C4-2B (cell line): ENCODE data around the gene TMEM134.

Experiments used
- ZFX ChIP-seq: fragments of 450-650 bp; IDR thresholded peaks from 2 replicates; pipeline ENCODE4 v1.6.1; 2017
- TF ChIP-seq, protein P1 (sequence below): fragments of 450-650 bp; conservative IDR thresholded peaks from 2 replicates; pipeline ENCODE4 v1.5.1; 2017; ENCODE audit warnings: mild to moderate bottlenecking

DNA sequence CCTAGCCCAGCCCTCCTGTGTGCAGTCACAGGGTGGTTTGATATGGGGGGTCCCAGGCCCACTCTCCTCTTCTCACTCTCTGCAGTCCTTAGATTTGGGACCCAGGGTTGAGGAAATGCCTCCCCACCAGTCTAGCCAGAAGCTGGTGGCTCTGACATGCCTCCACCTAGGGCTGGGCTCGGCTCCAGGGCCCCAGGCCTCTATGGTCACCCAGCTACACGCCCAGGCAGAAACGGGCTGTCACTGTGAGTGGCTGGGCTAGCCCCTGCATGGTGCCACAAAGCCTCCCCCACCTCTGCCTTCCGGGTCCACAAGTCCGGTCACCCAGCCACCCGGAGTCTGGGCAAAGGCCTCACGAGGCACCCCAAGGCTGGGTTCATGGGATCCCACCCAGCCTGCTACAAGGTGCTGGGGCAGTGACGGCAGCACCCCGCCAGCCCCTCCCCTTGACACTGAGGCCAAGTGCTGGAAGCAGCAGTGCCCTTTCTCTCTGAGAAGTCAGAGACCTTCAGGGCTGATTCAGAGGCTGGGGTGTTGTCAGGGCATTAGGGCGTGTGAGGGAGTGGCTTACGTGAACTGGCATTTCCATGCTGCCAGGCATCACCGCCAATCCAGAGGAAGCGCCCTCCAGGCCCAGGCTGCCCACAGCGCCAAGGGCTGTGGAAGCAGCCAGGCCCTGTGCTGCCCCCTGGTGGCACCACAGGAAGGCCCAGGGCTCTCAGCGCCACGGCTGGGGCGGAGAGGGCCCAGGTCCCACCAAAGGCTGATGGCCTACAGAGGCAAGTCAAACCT lies 36.8 kb upstream of the TMEM134 start:
- TF ChIP-seq, protein P1, sequence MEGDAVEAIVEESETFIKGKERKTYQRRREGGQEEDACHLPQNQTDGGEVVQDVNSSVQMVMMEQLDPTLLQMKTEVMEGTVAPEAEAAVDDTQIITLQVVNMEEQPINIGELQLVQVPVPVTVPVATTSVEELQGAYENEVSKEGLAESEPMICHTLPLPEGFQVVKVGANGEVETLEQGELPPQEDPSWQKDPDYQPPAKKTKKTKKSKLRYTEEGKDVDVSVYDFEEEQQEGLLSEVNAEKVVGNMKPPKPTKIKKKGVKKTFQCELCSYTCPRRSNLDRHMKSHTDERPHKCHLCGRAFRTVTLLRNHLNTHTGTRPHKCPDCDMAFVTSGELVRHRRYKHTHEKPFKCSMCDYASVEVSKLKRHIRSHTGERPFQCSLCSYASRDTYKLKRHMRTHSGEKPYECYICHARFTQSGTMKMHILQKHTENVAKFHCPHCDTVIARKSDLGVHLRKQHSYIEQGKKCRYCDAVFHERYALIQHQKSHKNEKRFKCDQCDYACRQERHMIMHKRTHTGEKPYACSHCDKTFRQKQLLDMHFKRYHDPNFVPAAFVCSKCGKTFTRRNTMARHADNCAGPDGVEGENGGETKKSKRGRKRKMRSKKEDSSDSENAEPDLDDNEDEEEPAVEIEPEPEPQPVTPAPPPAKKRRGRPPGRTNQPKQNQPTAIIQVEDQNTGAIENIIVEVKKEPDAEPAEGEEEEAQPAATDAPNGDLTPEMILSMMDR: peak; percentile 99
- no peak for TF ChIP-seq ZFX
